Adrenal gland (tissue), 12 donors: ENCODE measurements around the gene SWAP70. TPM values are rescaled to one million over a fixed set of nuclear protein-coding genes. Genes with fewer than 3 reads are reported as not detected.
A peak's percentile ranks its signal among the peaks of the same experiment; 100 is the strongest.

Experiments used
- DNase-seq, 7 donors: peaks; one replicate each; pipeline ENCODE4 v3.0.0-alpha.2; 2019 to 2020
- H3K27ac ChIP-seq, 5 donors: fragments of 200-600 bp; sonication (generic) in 4 of 5; 1 replicate in 3 of 5; 2 replicates in 2 of 5; pipeline versions ENCODE4 v1.5.1 to v1.8.0; 2016 to 2020; ENCODE audit warnings: mild to moderate bottlenecking in 1 of 5
- H3K27me3 ChIP-seq: fragments of 200-600 bp; 2 replicates; pipeline ENCODE4 v1.8.0; 2021
- H3K36me3 ChIP-seq, 2 donors: fragments of 200-600 bp; replicated peaks in 1 of 2; 1 replicate in 1 of 2; 2 replicates in 1 of 2; pipeline versions ENCODE4 v1.5.1 to v1.8.0; 2018 to 2022
- H3K4me1 ChIP-seq, 2 donors: fragments of 200-600 bp; replicated peaks in 1 of 2; 1 replicate in 1 of 2; 2 replicates in 1 of 2; pipeline versions ENCODE4 v1.5.1 to v1.8.0; 2018 to 2021
- H3K4me3 ChIP-seq, 4 donors: fragments of 200-600 bp; sonication (generic) in 3 of 4; one replicate each; pipeline ENCODE4 v1.5.1; 2016 to 2018
- H3K9me3 ChIP-seq, 3 donors: fragments of 200-600 bp; sonication (generic) in 1 of 3; replicated peaks in 1 of 3; 1 replicate in 2 of 3; 2 replicates in 1 of 3; pipeline versions ENCODE4 v1.5.1 to v1.8.0; 2016 to 2021
- CTCF ChIP-seq, 6 experiments: fragments of 450-650 bp in 4 of 6; fragments of 200-600 bp in 2 of 6; sonication (generic) in 1 of 6; IDR thresholded peaks; 1 replicate in 5 of 6; 2 replicates in 1 of 6; pipeline versions ENCODE4 v1.5.1 to v1.8.0; 2016 to 2021; ENCODE audit warnings: antibody characterized with exemption in 6 of 6, mild to moderate bottlenecking in 2 of 6, moderate library complexity in 1 of 6
- POLR2A ChIP-seq, 2 donors: fragments of 450-650 bp; IDR thresholded peaks; one replicate each; pipeline ENCODE4 v1.6.1; 2017; ENCODE audit warnings: antibody characterized with exemption in 2 of 2, mild to moderate bottlenecking in 2 of 2, moderate library complexity in 1 of 2
- WGBS, 4 donors: extraction: QIAGEN DNeasy Blood & Tissue Kit in 2 of 4; methylation state at CpG; one replicate each; pipeline versions ENCODE4 v1.1.5 to v1.1.7; 2013 to 2017; 5-methylcytosine and 5-hydroxymethylcytosine counted together
- intact Hi-C, 2 donors: fragments of 100-400 bp; cut with DNase I; formaldehyde crosslinking; loops; one replicate each; pipeline versions ENCODE4 v1.14.1 to v1.15.0; 2022 to 2023
- polyA plus RNA-seq, 3 donors: library from polyadenylated mRNA; stranded (reverse); fragments of 200-250 nt in 2 of 3; fragments of 350-450 nt in 1 of 3; fragmentation: Illumina TruSeq in 1 of 3; extraction: RNeasy Lipid Tissue Mini Kit (QIAGEN cat#74804) in 1 of 3; gene quantifications; one replicate each; pipeline ENCODE4 v1.2.3, GENCODE V29; 2013 to 2014
- total RNA-seq, 9 donors: library from RNA; depleted of rRNA in 4 of 9; stranded (reverse); fragments of >200 nt in 4 of 9; fragments of 120-200 nt in 1 of 9; fragmentation: NEBNext Ultra II Directional in 1 of 9; extraction: Animal tissue kit (Norgen Biotek cat#: 25700) in 1 of 9; gene quantifications; one replicate each; pipeline versions ENCODE4 v1.1.0 to v1.2.4, GENCODE V29; 2013 to 2023
- donor health status: healthy with polysubstance abuse.
- donor health status: Bipolar disorder and iron deficiency.
- donor health status: DM: yes; HTN: yes; CAD: no.
- donor health status: DM: no; HTN: no; CAD: no.
- donor health status: DM: no; HTN: no; CAD: no.
- donor health status: DM: yes; HTN: yes; CAD: no.

The SWAP70 gene
- total and polyA plus RNA-seq, 12 donors, result 6.5 to 23.5 (median 17.0) TPM

- no peaks in the 10 kb centered on the region for H3K27me3 ChIP-seq
- peaks cover 0 to 10% of the 10 kb centered on the region in 2 donors for H3K36me3 ChIP-seq
- WGBS, 4 donors, result 80 to 88% (median 85%) methylated on average over 5 of the region's 5 CpGs
- peaks cover 0 to 6% of the 10 kb centered on the region in 2 donors for H3K4me1 ChIP-seq
- intact Hi-C loops, result loop anchor here (2.0 to 10.0 kb wide), 2 partner anchors 133 to 213 kb away; no protein-coding TSS in a partner anchor
- H3K9me3 ChIP-seq, result no peaks in the 10 kb centered on the region
- no peak overlapping the region for H3K4me3 ChIP-seq
- TF ChIP-seq CTCF (IDR thresholded peaks at IDR 0.05) (no peak), POLR2A (IDR thresholded peaks at IDR 0.05) (no peak)
- H3K27ac ChIP-seq, result peak overlapping the region in 1 of 5 donors; percentile 40
- no peak for DNase-seq
Measured at GRCh38 chr11:9747828-9748227, 84.0 kb downstream of the SWAP70 start.

GRCh38 chr11:9748361-9748970 is 84.6 kb downstream of the SWAP70 start:
- Histone ChIP-seq H3K9me3 (no peaks in the 10 kb centered on the region), H3K4me3 (no peak overlapping the region), H3K36me3 (peaks cover 0 to 10% of the 10 kb centered on the region in 2 donors), H3K27me3 (no peaks in the 10 kb centered on the region), H3K27ac (no peak overlapping the region), H3K4me1 (peaks cover 0 to 6% of the 10 kb centered on the region in 2 donors)
- DNase-seq, result peak; percentile 44 to 83 (median 67)
- TF ChIP-seq POLR2A (IDR thresholded peaks at IDR 0.05) (no peak), CTCF (IDR thresholded peaks at IDR 0.05) (peak; percentile 56 to 90 (median 75))
- 47 to 53% (median 49%) methylated on average over 6 to 7 of the region's 7 CpGs for WGBS, 4 donors
- intact Hi-C loops, result loop anchor here (2.0 to 10.0 kb wide), 2 partner anchors 134 to 214 kb away; no protein-coding TSS in a partner anchor

GRCh38 chr11:9750551-9750950 is 86.7 kb downstream of the SWAP70 start:
- intact Hi-C loops, result loop anchor here (10.0 kb wide), 2 partner anchors 136 to 554 kb away; partner anchors contain the start of gene ADM (in 1 of the 2)
- Histone ChIP-seq H3K27ac (no peak overlapping the region), H3K4me1 (peaks cover 0 to 6% of the 10 kb centered on the region in 2 donors)

GRCh38 chr11:9752091-9752490 is 88.2 kb downstream of the SWAP70 start:
- H3K27me3 ChIP-seq, result no peaks in the 10 kb centered on the region
- intact Hi-C loops, result loop anchor here (10.0 kb wide), 2 partner anchors 137 to 553 kb away; partner anchors contain the start of gene ADM (in 1 of the 2)
- no peaks in the 10 kb centered on the region for H3K9me3 ChIP-seq
- H3K27ac ChIP-seq, result no peak overlapping the region
- H3K4me1 ChIP-seq, result peaks cover 0 to 6% of the 10 kb centered on the region in 2 donors
- TF ChIP-seq POLR2A (IDR thresholded peaks at IDR 0.05) (no peak), CTCF (IDR thresholded peaks at IDR 0.05) (no peak)
- no peak overlapping the region for H3K4me3 ChIP-seq
- peaks cover 0 to 10% of the 10 kb centered on the region in 2 donors for H3K36me3 ChIP-seq
- no peak for DNase-seq
- WGBS, 4 donors, result 71 to 83% (median 79%) methylated on average over 3 of the region's 3 CpGs

More at GRCh38 chr11:9750551-9750950, 86.7 kb downstream of the SWAP70 start:
- H3K36me3 ChIP-seq, result peaks cover 0 to 10% of the 10 kb centered on the region in 2 donors
- no peak for TF ChIP-seq POLR2A (IDR thresholded peaks at IDR 0.05)
- no peak for TF ChIP-seq CTCF (IDR thresholded peaks at IDR 0.05)
- H3K4me3 ChIP-seq, result no peak overlapping the region
- no peaks in the 10 kb centered on the region for H3K9me3 ChIP-seq
- H3K27me3 ChIP-seq, result no peaks in the 10 kb centered on the region
- no peak for DNase-seq
- 75 to 90% (median 84%) methylated on average over 4 of the region's 4 CpGs for WGBS, 4 donors
